Nephron (organoid): ENCODE results near the gene NR2C1.

Source experiments
- H3K27ac Mint-ChIP-seq, 3 experiments: 2 replicates each; pipeline ENCODE4 v1.8.0; 2020; ENCODE audit warnings: mixed read lengths in 3 of 3, mild to moderate bottlenecking in 2 of 3, moderate library complexity in 1 of 3
- H3K27me3 Mint-ChIP-seq: 2 replicates; pipeline ENCODE4 v1.8.0; 2021; ENCODE audit warnings: low read depth, mild to moderate bottlenecking, moderate library complexity, mixed read lengths
- H3K36me3 Mint-ChIP-seq: 2 replicates; pipeline ENCODE4 v1.8.0; 2020; ENCODE audit warnings: low read depth, mixed read lengths
- H3K4me1 Mint-ChIP-seq: 2 replicates; pipeline ENCODE4 v1.8.0; 2020; ENCODE audit warnings: mixed read lengths
- H3K4me3 Mint-ChIP-seq, 3 experiments: 2 replicates each; pipeline ENCODE4 v1.8.0; 2020; ENCODE audit warnings: mild to moderate bottlenecking in 3 of 3, mixed read lengths in 3 of 3, moderate library complexity in 2 of 3
- H3K9me3 Mint-ChIP-seq: 2 replicates; pipeline ENCODE4 v1.8.0; 2020; ENCODE audit warnings: mixed read lengths
- TF ChIP-seq, protein P1 (sequence below), 3 experiments: fragments of 200-600 bp; sonication (generic); IDR thresholded peaks; one replicate each; pipeline ENCODE4 v1.5.0; 2021; ENCODE audit warnings: antibody characterized with exemption in 3 of 3; ENCODE audit not compliant: unreplicated experiment in 3 of 3

Gene NR2C1

DNA sequence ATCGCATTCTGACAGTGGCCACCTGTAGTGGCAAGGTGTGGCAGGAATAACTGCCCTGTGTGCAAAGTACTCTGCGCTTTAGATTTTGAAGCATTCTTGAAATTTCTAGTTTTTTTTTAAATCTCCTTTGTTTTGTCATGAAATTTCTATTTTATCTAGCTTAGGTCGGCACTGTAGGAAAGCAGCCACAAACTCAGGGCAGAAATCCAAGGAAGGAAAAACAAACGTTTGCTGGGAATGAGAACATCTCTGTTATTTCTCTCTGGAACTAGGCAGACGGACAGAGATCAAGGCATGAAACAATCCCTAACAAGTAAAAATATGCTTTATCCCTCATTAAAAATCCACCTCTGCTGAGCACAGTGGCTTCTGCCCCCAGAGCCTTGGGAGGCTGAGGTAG is 1.3 kb upstream of the NR2C1 start:
- H3K9me3 Mint-ChIP-seq, result no peaks in the 10 kb centered on the region
- peaks cover 2% of the 10 kb centered on the region for H3K36me3 Mint-ChIP-seq
- H3K4me3 Mint-ChIP-seq, result peak overlapping the region; percentile 22 to 64 (median 49)
- peak overlapping the region in 2 of 3 experiments; percentile 27 to 64 for H3K27ac Mint-ChIP-seq
- H3K4me1 Mint-ChIP-seq, result peaks cover 17% of the 10 kb centered on the region
- H3K27me3 Mint-ChIP-seq, result peaks cover 4% of the 10 kb centered on the region
- TF ChIP-seq, protein P1, sequence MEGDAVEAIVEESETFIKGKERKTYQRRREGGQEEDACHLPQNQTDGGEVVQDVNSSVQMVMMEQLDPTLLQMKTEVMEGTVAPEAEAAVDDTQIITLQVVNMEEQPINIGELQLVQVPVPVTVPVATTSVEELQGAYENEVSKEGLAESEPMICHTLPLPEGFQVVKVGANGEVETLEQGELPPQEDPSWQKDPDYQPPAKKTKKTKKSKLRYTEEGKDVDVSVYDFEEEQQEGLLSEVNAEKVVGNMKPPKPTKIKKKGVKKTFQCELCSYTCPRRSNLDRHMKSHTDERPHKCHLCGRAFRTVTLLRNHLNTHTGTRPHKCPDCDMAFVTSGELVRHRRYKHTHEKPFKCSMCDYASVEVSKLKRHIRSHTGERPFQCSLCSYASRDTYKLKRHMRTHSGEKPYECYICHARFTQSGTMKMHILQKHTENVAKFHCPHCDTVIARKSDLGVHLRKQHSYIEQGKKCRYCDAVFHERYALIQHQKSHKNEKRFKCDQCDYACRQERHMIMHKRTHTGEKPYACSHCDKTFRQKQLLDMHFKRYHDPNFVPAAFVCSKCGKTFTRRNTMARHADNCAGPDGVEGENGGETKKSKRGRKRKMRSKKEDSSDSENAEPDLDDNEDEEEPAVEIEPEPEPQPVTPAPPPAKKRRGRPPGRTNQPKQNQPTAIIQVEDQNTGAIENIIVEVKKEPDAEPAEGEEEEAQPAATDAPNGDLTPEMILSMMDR (IDR thresholded peaks at IDR 0.05; ENCODE audit: unreplicated experiment in 3 of 3), result no peak

DNA sequence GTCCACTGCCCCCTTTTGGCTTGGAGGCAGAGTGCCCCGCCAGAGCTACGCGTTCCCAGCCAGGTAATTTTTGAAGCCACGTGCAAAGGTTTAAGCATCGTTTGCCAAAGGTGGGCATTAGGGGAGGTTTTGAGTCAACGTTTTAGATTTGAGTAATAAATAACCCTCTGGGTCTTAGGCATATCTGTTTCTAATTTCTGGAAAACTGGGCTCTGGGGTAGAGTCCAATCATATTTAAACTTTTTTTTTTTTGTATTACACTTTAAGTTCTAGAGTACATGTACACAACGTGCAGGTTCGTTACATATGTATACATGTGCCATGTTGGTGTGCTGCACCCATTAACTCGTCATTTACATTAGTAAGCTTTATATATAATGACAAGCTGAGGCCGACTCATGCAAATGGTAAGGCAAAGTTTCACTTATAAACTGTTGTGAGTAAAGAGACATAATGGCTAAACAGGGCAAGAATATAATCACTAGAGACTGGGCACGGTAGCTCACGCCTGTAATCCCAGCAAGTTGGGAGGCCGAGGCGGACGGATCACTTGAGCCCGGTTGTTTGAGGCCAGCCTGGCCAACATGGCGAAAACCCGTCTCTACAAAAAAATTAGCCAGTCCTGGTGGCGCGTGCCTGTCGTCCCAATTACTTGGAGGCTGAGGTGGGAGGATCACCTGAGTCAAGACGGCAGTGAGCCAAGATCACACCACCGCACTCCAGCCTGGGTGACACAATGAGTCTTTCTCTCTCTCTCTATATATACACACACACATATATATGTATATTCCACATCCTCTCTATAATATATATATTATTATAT is 491 bp upstream of the NR2C1 start:
- peaks cover 17% of the 10 kb centered on the region for H3K4me1 Mint-ChIP-seq
- no peaks in the 10 kb centered on the region for H3K9me3 Mint-ChIP-seq
- H3K36me3 Mint-ChIP-seq, result peaks cover 7% of the 10 kb centered on the region
- TF ChIP-seq, protein P1 (IDR thresholded peaks at IDR 0.05; ENCODE audit: unreplicated experiment in 3 of 3), result peak; percentile 79 to 89 (median 81)
- peak overlapping the region; percentile 95 to 96 (median 95) for H3K4me3 Mint-ChIP-seq
- H3K27me3 Mint-ChIP-seq, result peaks cover 4% of the 10 kb centered on the region
- H3K27ac Mint-ChIP-seq, result peak overlapping the region; percentile 88 to 97 (median 92)

- peaks cover 17% of the 10 kb centered on the region for H3K4me1 Mint-ChIP-seq
- H3K27ac Mint-ChIP-seq, result no peak overlapping the region
- peaks cover 25% of the 10 kb centered on the region for H3K36me3 Mint-ChIP-seq
- TF ChIP-seq, protein P1 (IDR thresholded peaks at IDR 0.05; ENCODE audit: unreplicated experiment in 3 of 3), result no peak
- peaks cover 4% of the 10 kb centered on the region for H3K27me3 Mint-ChIP-seq
- H3K4me3 Mint-ChIP-seq, result peak overlapping the region; percentile 18 to 55 (median 21)
- no peaks in the 10 kb centered on the region for H3K9me3 Mint-ChIP-seq
Measured at GRCh38 chr12:95070378-95070777, 3.0 kb downstream of the NR2C1 start.

GRCh38 chr12:95066091-95066855 is 7.1 kb downstream of the NR2C1 start:
- Mint-ChIP-seq H3K4me3 (no peak overlapping the region), H3K36me3 (peaks cover 49% of the 10 kb centered on the region)
- TF ChIP-seq, protein P1 (IDR thresholded peaks at IDR 0.05; ENCODE audit: unreplicated experiment in 3 of 3), result no peak

GRCh38 chr12:95060951-95061350 is 12.5 kb downstream of the NR2C1 start:
- no peaks in the 10 kb centered on the region for H3K27me3 Mint-ChIP-seq

More at GRCh38 chr12:95066091-95066855, 7.1 kb downstream of the NR2C1 start:
- Mint-ChIP-seq H3K4me1 (no peaks in the 10 kb centered on the region), H3K27ac (no peak overlapping the region), H3K9me3 (no peaks in the 10 kb centered on the region), H3K27me3 (no peaks in the 10 kb centered on the region)

More at GRCh38 chr12:95060951-95061350, 12.5 kb downstream of the NR2C1 start:
- Mint-ChIP-seq H3K36me3 (peaks cover 49% of the 10 kb centered on the region), H3K4me1 (no peaks in the 10 kb centered on the region), H3K4me3 (no peak overlapping the region), H3K27ac (no peak overlapping the region), H3K9me3 (no peaks in the 10 kb centered on the region)
- TF ChIP-seq, protein P1 (IDR thresholded peaks at IDR 0.05; ENCODE audit: unreplicated experiment in 3 of 3), result no peak
